Esophagus squamous epithelium (tissue), 4 donors: ENCODE data around the gene BRAF.

ENCODE experiments used
- CTCF ChIP-seq, 6 experiments: fragments of 450-650 bp in 4 of 6; fragments of 200-600 bp in 2 of 6; sonication (generic) in 2 of 6; IDR thresholded peaks; one replicate each; pipeline ENCODE4 v1.5.1; 2016 to 2019; ENCODE audit warnings: antibody characterized with exemption in 6 of 6, mild to moderate bottlenecking in 4 of 6, moderate library complexity in 4 of 6
- POLR2A ChIP-seq, 4 donors: fragments of 450-650 bp; IDR thresholded peaks; one replicate each; pipeline ENCODE4 v1.6.1; 2017; ENCODE audit warnings: antibody characterized with exemption in 4 of 4, mild to moderate bottlenecking in 4 of 4, moderate library complexity in 3 of 4

GRCh38 chr7:140926021-140926817 lies 1.5 kb upstream of the BRAF start:
- TF ChIP-seq CTCF (IDR thresholded peaks at IDR 0.05), result no peak
- TF ChIP-seq POLR2A (IDR thresholded peaks at IDR 0.05), result no peak
